ENCODE results near the gene AIFM2. TPM values are rescaled to one million over a fixed set of nuclear protein-coding genes. Genes with fewer than 3 reads are reported as not detected.

The AIFM2 gene
- total RNA-seq, 2 experiments from 2014 or later: 2.5 to 3.3 TPM

GRCh38 chr10:70078329-70078728 lies 54.3 kb downstream of the AIFM2 start:
- H3K9me3 Mint-ChIP-seq: no peaks in the 10 kb centered on the region
- no peak overlapping the region for H3K27ac Mint-ChIP-seq
- no peak for DNase-seq
- no peaks in the 10 kb centered on the region for H3K36me3 Mint-ChIP-seq (ENCODE audit: low read depth)
- CTCF ChIA-PET: interaction anchor here (1.0 to 1.7 kb wide), 2 partner anchors 15 to 37 kb away, joined by 3 to 4 read pairs; no protein-coding TSS in a partner anchor
- POLR2A ChIA-PET: no interaction called here
- H3K4me3 Mint-ChIP-seq: no peak overlapping the region
- no peaks in the 10 kb centered on the region for H3K4me1 Mint-ChIP-seq
- peaks cover 2% of the 10 kb centered on the region for H3K27me3 Mint-ChIP-seq

- ChIA-PET POLR2A (no interaction called here), CTCF (no interaction called here)
- Mint-ChIP-seq H3K9me3 (no peaks in the 10 kb centered on the region), H3K4me3 (no peak overlapping the region), H3K27ac (no peak overlapping the region), H3K36me3 (ENCODE audit: low read depth) (no peaks in the 10 kb centered on the region), H3K27me3 (peaks cover 2% of the 10 kb centered on the region), H3K4me1 (no peaks in the 10 kb centered on the region)
- no peak for DNase-seq
These were observed 57.7 kb downstream of the AIFM2 start for GRCh38 chr10:70074971-70075370.

- ChIA-PET CTCF (no interaction called here), POLR2A (no interaction called here)
- H3K27me3 Mint-ChIP-seq: peaks cover 2% of the 10 kb centered on the region
- DNase-seq: no peak
- no peak overlapping the region for H3K27ac Mint-ChIP-seq
- H3K9me3 Mint-ChIP-seq: no peaks in the 10 kb centered on the region
- no peak overlapping the region for H3K4me3 Mint-ChIP-seq
- no peaks in the 10 kb centered on the region for H3K36me3 Mint-ChIP-seq (ENCODE audit: low read depth)
- no peaks in the 10 kb centered on the region for H3K4me1 Mint-ChIP-seq
These were observed 58.5 kb downstream of the AIFM2 start for GRCh38 chr10:70074165-70074564.

- CTCF ChIA-PET: no interaction called here
- POLR2A ChIA-PET: no interaction called here
- H3K36me3 Mint-ChIP-seq (ENCODE audit: low read depth): no peaks in the 10 kb centered on the region
- H3K27ac Mint-ChIP-seq: no peak overlapping the region
- no peak for DNase-seq
- H3K9me3 Mint-ChIP-seq: no peaks in the 10 kb centered on the region
- H3K4me1 Mint-ChIP-seq: no peaks in the 10 kb centered on the region
- no peaks in the 10 kb centered on the region for H3K27me3 Mint-ChIP-seq
- no peak overlapping the region for H3K4me3 Mint-ChIP-seq
These were observed 61.8 kb downstream of the AIFM2 start for GRCh38 chr10:70070834-70071233.

- H3K9me3 Mint-ChIP-seq: no peaks in the 10 kb centered on the region
- ChIA-PET POLR2A (no interaction called here), CTCF (no interaction called here)
- no peak overlapping the region for H3K27ac Mint-ChIP-seq
- H3K4me1 Mint-ChIP-seq: no peaks in the 10 kb centered on the region
- H3K4me3 Mint-ChIP-seq: no peak overlapping the region
- H3K36me3 Mint-ChIP-seq (ENCODE audit: low read depth): no peaks in the 10 kb centered on the region
- H3K27me3 Mint-ChIP-seq: no peaks in the 10 kb centered on the region
- no peak for DNase-seq
These were observed 63.3 kb downstream of the AIFM2 start for GRCh38 chr10:70069346-70069745.

GRCh38 chr10:70068925-70069324 lies 63.7 kb downstream of the AIFM2 start:
- no peak for DNase-seq
- POLR2A ChIA-PET: no interaction called here
- Mint-ChIP-seq H3K27me3 (no peaks in the 10 kb centered on the region), H3K27ac (no peak overlapping the region), H3K4me3 (no peak overlapping the region), H3K4me1 (no peaks in the 10 kb centered on the region), H3K9me3 (no peaks in the 10 kb centered on the region), H3K36me3 (ENCODE audit: low read depth) (no peaks in the 10 kb centered on the region)
- CTCF ChIA-PET: no interaction called here

GRCh38 chr10:70067586-70067985 lies 65.0 kb downstream of the AIFM2 start:
- POLR2A ChIA-PET: no interaction called here
- Mint-ChIP-seq H3K9me3 (no peaks in the 10 kb centered on the region), H3K4me3 (no peak overlapping the region), H3K27me3 (peaks cover 2% of the 10 kb centered on the region), H3K36me3 (ENCODE audit: low read depth) (no peaks in the 10 kb centered on the region), H3K4me1 (no peaks in the 10 kb centered on the region), H3K27ac (no peak overlapping the region)
- DNase-seq: no peak
- CTCF ChIA-PET: no interaction called here

- Mint-ChIP-seq H3K4me3 (no peak overlapping the region), H3K9me3 (no peaks in the 10 kb centered on the region), H3K27ac (no peak overlapping the region), H3K27me3 (peaks cover 2% of the 10 kb centered on the region), H3K36me3 (ENCODE audit: low read depth) (no peaks in the 10 kb centered on the region), H3K4me1 (no peaks in the 10 kb centered on the region)
- ChIA-PET CTCF (no interaction called here), POLR2A (no interaction called here)
- DNase-seq: no peak
These were observed 66.4 kb downstream of the AIFM2 start for GRCh38 chr10:70066190-70066589.

- Mint-ChIP-seq H3K27ac (no peak overlapping the region), H3K9me3 (no peaks in the 10 kb centered on the region), H3K4me3 (no peak overlapping the region), H3K27me3 (peaks cover 2% of the 10 kb centered on the region), H3K36me3 (ENCODE audit: low read depth) (no peaks in the 10 kb centered on the region), H3K4me1 (no peaks in the 10 kb centered on the region)
- ChIA-PET POLR2A (no interaction called here), CTCF (interaction anchor here (1.2 kb wide), 1 partner anchor 63 kb away, joined by 3 read pairs; no protein-coding TSS in a partner anchor)
- DNase-seq: no peak
These were observed 68.1 kb downstream of the AIFM2 start for GRCh38 chr10:70064486-70064885.

- Mint-ChIP-seq H3K9me3 (no peaks in the 10 kb centered on the region), H3K27me3 (peaks cover 2% of the 10 kb centered on the region), H3K36me3 (ENCODE audit: low read depth) (no peaks in the 10 kb centered on the region), H3K4me3 (no peak overlapping the region), H3K27ac (no peak overlapping the region), H3K4me1 (no peaks in the 10 kb centered on the region)
- ChIA-PET CTCF (interaction anchor here (1.2 to 1.4 kb wide), 2 partner anchors 15 to 64 kb away, joined by 3 read pairs; no protein-coding TSS in a partner anchor), POLR2A (no interaction called here)
- no peak for DNase-seq
These were observed 69.1 kb downstream of the AIFM2 start for GRCh38 chr10:70063418-70064098.

Other genes with a start within 250 kb of the AIFM2 start
- gene MACROH2A2, start 80.0 kb downstream of the AIFM2 start, total RNA-seq: 1 to 10 TPM; 4.9 to 5.0 TPM
- gene TYSND1, start 13.9 kb upstream of the AIFM2 start, total RNA-seq: 10 to 100 TPM; 11.6 to 14.3 TPM
- 100 to 1,000 TPM; 102 to 119 TPM for gene SAR1A, start 37.7 kb upstream of the AIFM2 start, total RNA-seq
- gene PPA1, start 100.6 kb upstream of the AIFM2 start, total RNA-seq: 100 to 1,000 TPM; 124 to 132 TPM
- gene NPFFR1, start 151.2 kb upstream of the AIFM2 start, total RNA-seq: not detected
- 10 to 100 TPM; 13.2 to 14.9 TPM for gene LRRC20, start 249.8 kb upstream of the AIFM2 start, total RNA-seq